Activated T-helper 1 cell treated with anti-CD3 and anti-CD28 coated beads, Interleukin-12 subunit alpha, Interleukin-12 subunit beta, Interleukin-2, Interleukin-4 antibody, amounts not matched to agents 30 ng/mL and 10 ng/mL and 1 ng/mL, durations not matched to agents 14 hours and 24 hours and 36 hours (primary cell): ENCODE measurements around the gene FOXC1. TPM values are rescaled to one million over a fixed set of nuclear protein-coding genes. Genes with fewer than 3 reads are reported as not detected.
A peak's percentile ranks its signal among the peaks of the same experiment; 100 is the strongest.

Source experiments
- DNase-seq: peaks from one replicate; pipeline ENCODE4 v3.0.0; 2021; ENCODE audit warnings: low spot score
- H3K27ac Mint-ChIP-seq: one replicate; pipeline ENCODE4 v1.8.0; 2021; ENCODE audit warnings: mild to moderate bottlenecking, mixed read lengths
- H3K27me3 Mint-ChIP-seq: one replicate; pipeline ENCODE4 v1.8.0; 2022; ENCODE audit warnings: mild to moderate bottlenecking, moderate library complexity, mixed read lengths; ENCODE audit not compliant: insufficient read depth
- H3K36me3 Mint-ChIP-seq: one replicate; pipeline ENCODE4 v1.8.0; 2021; ENCODE audit warnings: low read depth, mixed read lengths
- H3K4me1 Mint-ChIP-seq: one replicate; pipeline ENCODE4 v1.8.0; 2021; ENCODE audit warnings: low read depth, mixed read lengths
- H3K4me3 Mint-ChIP-seq: one replicate; pipeline ENCODE4 v1.8.0; 2021; ENCODE audit warnings: mild to moderate bottlenecking, moderate library complexity, mixed read lengths
- H3K9me3 Mint-ChIP-seq: one replicate; pipeline ENCODE4 v1.8.0; 2021; ENCODE audit warnings: mixed read lengths
- intact Hi-C: fragments of 100-400 bp; cut with micrococcal nuclease; formaldehyde crosslinking; loops from one replicate; pipeline ENCODE4 v1.15.1; 2024
- total RNA-seq: library from RNA; stranded (reverse); gene quantifications from 2 replicates; pipeline ENCODE4 v1.2.3, GENCODE V29; 2022

Gene FOXC1
- total RNA-seq, 1 donor from 2014 or later: 0.23 TPM

- Mint-ChIP-seq H3K9me3 (no peaks in the 10 kb centered on the region), H3K27me3 (peaks cover 60% of the 10 kb centered on the region), H3K36me3 (peaks cover 2% of the 10 kb centered on the region), H3K4me3 (no peak overlapping the region), H3K4me1 (peaks cover 12% of the 10 kb centered on the region), H3K27ac (peak overlapping the region; percentile 34)
- no peak for DNase-seq
- intact Hi-C loops: loop anchor here (2.0 to 5.0 kb wide), 4 partner anchors 13 to 1614 kb away; partner anchors contain the start of genes FOXQ1 and TUBB2B
Measured at GRCh38 chr6:1613346-1613687, 3.6 kb downstream of the FOXC1 start.

- peaks cover 60% of the 10 kb centered on the region for H3K27me3 Mint-ChIP-seq
- no peak overlapping the region for H3K4me3 Mint-ChIP-seq
- no peak for DNase-seq
- intact Hi-C loops: loop anchor here (2.0 to 5.0 kb wide), 4 partner anchors 13 to 1613 kb away; partner anchors contain the start of genes FOXQ1 and TUBB2B
- H3K4me1 Mint-ChIP-seq: peaks cover 12% of the 10 kb centered on the region
- no peaks in the 10 kb centered on the region for H3K36me3 Mint-ChIP-seq
- H3K9me3 Mint-ChIP-seq: no peaks in the 10 kb centered on the region
- H3K27ac Mint-ChIP-seq: peak overlapping the region; percentile 34
Measured at GRCh38 chr6:1613688-1614447, 4.2 kb downstream of the FOXC1 start.

GRCh38 chr6:1614448-1615150, 4.9 kb downstream of the FOXC1 start:
- intact Hi-C loops: loop anchor here (5.0 kb wide), 2 partner anchors 302 to 1613 kb away; partner anchors contain the start of genes FOXQ1 and TUBB2B
- H3K4me1 Mint-ChIP-seq: peaks cover 12% of the 10 kb centered on the region
- peaks cover 57% of the 10 kb centered on the region for H3K27me3 Mint-ChIP-seq
- no peaks in the 10 kb centered on the region for H3K9me3 Mint-ChIP-seq
- DNase-seq: no peak
- H3K4me3 Mint-ChIP-seq: no peak overlapping the region
- no peak overlapping the region for H3K27ac Mint-ChIP-seq
- H3K36me3 Mint-ChIP-seq: no peaks in the 10 kb centered on the region

- Mint-ChIP-seq H3K9me3 (no peaks in the 10 kb centered on the region), H3K27me3 (peaks cover 57% of the 10 kb centered on the region), H3K27ac (no peak overlapping the region), H3K36me3 (no peaks in the 10 kb centered on the region), H3K4me1 (peaks cover 12% of the 10 kb centered on the region), H3K4me3 (no peak overlapping the region)
- DNase-seq: no peak
- intact Hi-C loops: no loop called here
Measured at GRCh38 chr6:1615151-1615852, 5.6 kb downstream of the FOXC1 start.

- intact Hi-C loops: no loop called here
- H3K4me1 Mint-ChIP-seq: peaks cover 9% of the 10 kb centered on the region
- no peaks in the 10 kb centered on the region for H3K36me3 Mint-ChIP-seq
- H3K27ac Mint-ChIP-seq: no peak overlapping the region
- no peak overlapping the region for H3K4me3 Mint-ChIP-seq
- no peak for DNase-seq
- H3K9me3 Mint-ChIP-seq: no peaks in the 10 kb centered on the region
- peaks cover 55% of the 10 kb centered on the region for H3K27me3 Mint-ChIP-seq
Measured at GRCh38 chr6:1615853-1616420, 6.2 kb downstream of the FOXC1 start.

- H3K27me3 Mint-ChIP-seq: peaks cover 59% of the 10 kb centered on the region
- H3K4me1 Mint-ChIP-seq: peaks cover 7% of the 10 kb centered on the region
- no peak overlapping the region for H3K27ac Mint-ChIP-seq
- DNase-seq: no peak
- intact Hi-C loops: no loop called here
- no peaks in the 10 kb centered on the region for H3K36me3 Mint-ChIP-seq
- no peak overlapping the region for H3K4me3 Mint-ChIP-seq
- no peaks in the 10 kb centered on the region for H3K9me3 Mint-ChIP-seq
Measured at GRCh38 chr6:1616701-1617463, 7.2 kb downstream of the FOXC1 start.

GRCh38 chr6:1617466-1618310, 8.0 kb downstream of the FOXC1 start:
- Mint-ChIP-seq H3K27ac (no peak overlapping the region), H3K4me3 (no peak overlapping the region), H3K27me3 (peaks cover 59% of the 10 kb centered on the region), H3K36me3 (peaks cover 3% of the 10 kb centered on the region), H3K4me1 (no peaks in the 10 kb centered on the region), H3K9me3 (no peaks in the 10 kb centered on the region)
- DNase-seq: no peak
- intact Hi-C loops: no loop called here

GRCh38 chr6:1618311-1619097, 8.8 kb downstream of the FOXC1 start:
- H3K9me3 Mint-ChIP-seq: no peaks in the 10 kb centered on the region
- intact Hi-C loops: no loop called here
- H3K27me3 Mint-ChIP-seq: peaks cover 57% of the 10 kb centered on the region
- H3K36me3 Mint-ChIP-seq: peaks cover 3% of the 10 kb centered on the region
- no peak overlapping the region for H3K4me3 Mint-ChIP-seq
- H3K27ac Mint-ChIP-seq: no peak overlapping the region
- H3K4me1 Mint-ChIP-seq: no peaks in the 10 kb centered on the region
- DNase-seq: no peak

GRCh38 chr6:1619098-1619672, 9.5 kb downstream of the FOXC1 start:
- H3K36me3 Mint-ChIP-seq: peaks cover 3% of the 10 kb centered on the region
- no peaks in the 10 kb centered on the region for H3K4me1 Mint-ChIP-seq
- no peak overlapping the region for H3K27ac Mint-ChIP-seq
- intact Hi-C loops: no loop called here
- no peak for DNase-seq
- peaks cover 56% of the 10 kb centered on the region for H3K27me3 Mint-ChIP-seq
- H3K9me3 Mint-ChIP-seq: no peaks in the 10 kb centered on the region
- H3K4me3 Mint-ChIP-seq: no peak overlapping the region

GRCh38 chr6:1619673-1620503, 10.2 kb downstream of the FOXC1 start:
- Mint-ChIP-seq H3K27me3 (peaks cover 58% of the 10 kb centered on the region), H3K4me3 (no peak overlapping the region), H3K36me3 (peaks cover 3% of the 10 kb centered on the region), H3K9me3 (no peaks in the 10 kb centered on the region), H3K4me1 (peaks cover under 1% of the 10 kb centered on the region), H3K27ac (no peak overlapping the region)
- intact Hi-C loops: no loop called here
- no peak for DNase-seq
